Inflammatory macrophage (primary cell): Measurements from ENCODE around the gene NYAP2.

Experiments
- DNase-seq, 2 donors: peaks; one replicate each; pipeline ENCODE4 v3.0.0-alpha.2; 2020 to 2022
- total RNA-seq, 18 experiments: gene quantifications; one replicate each; lab custom pipeline; 2026; ENCODE audit warnings: mixed read lengths in 6 of 18, inconsistent platforms in 2 of 18; lab: John Stamatoyannopoulos, UW

Gene NYAP2
- total RNA-seq: 0 to 0.74 (median 0.05) reads per million in 18 experiments

DNA sequence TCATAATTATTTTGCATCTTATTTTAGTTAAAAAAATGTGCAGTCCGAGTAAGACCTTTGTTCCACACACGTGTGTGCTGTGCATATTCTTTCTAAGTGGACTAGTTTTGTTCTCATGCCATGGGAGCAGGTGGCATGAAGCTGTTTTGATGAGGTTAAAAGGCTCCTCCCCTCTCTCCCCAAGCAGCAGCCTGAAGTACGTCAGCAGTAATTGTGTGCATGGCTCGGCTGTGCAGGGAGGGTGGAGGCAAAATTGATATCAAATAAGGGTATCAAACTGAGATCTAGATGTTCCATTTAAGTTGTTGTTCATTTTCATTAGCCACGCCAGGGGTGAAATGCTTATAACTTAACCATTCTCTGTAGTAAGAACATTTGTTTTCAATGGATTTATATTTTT, at the start of gene NYAP2:
NYAP2 (plus strand) TSS at position 207 of the 400 bp plus-strand sequence. CDS start 9,171 bp downstream, outside the sequence.
- DNase-seq: no peak

DNA sequence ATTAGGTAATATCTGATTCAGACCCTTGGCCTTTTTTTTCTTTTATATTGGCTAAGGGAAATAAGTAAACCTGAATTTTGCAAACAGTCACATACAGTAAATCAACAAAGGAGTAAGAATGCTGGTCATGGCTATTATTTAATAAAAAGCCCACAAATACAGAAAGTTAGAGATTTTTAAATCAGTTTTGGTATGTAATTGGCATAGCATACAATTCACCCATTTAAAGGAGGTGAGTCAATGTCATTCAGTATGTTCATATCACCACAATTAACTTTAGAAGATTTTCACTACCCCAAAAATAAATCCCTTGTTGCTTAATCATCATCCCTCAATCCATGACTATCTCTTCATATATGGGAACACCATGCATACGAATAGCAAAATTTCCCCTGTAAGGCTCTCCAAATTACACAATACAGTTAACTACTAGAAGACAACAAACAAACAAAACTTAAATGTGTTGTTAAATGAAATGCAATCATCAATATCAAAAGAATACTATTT, 45.9 kb upstream of the NYAP2 start:
- no peak for DNase-seq

DNA sequence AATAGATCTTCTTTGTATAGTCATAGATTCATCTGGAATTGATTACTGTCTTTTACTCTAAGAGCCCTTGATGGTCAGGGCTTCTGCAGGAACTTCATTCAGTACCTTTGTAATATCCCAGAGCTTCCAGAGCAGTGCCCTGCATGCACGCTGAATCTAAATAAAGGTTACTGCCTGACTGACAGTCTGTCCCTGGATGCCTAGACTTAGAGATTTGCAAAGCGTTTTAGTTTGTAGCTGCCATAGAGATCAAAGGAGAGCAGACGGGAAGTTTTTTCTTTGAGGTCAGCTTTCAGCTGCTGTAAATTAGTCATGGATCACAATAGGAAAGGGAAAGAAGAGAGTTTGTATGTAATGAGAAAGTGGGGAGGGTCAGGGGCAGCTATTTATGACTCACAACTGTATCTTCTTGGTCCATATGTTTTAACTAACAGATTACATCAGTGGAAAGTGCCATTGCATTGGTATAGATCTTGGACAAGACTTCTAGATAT, 45.2 kb upstream of the NYAP2 start:
- DNase-seq: no peak

DNA sequence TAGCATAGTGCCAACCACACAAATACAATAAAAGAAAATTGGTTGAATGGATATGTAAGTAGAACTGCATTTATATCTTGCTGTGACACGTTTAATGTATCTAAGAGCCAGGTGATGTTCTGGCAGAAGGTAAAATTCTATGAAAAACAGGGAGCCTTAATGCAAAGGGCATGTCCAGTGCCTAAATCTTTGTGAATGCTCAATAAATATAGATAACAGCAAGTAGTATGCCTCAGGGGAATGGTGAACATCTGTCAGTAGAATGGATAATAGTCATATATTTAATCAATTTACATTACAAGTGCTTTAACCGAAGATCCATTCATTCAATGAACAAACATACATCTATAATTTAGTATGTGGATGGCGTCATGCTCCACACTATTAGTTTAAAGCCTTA, 43.7 kb upstream of the NYAP2 start:
- DNase-seq: no peak

DNA sequence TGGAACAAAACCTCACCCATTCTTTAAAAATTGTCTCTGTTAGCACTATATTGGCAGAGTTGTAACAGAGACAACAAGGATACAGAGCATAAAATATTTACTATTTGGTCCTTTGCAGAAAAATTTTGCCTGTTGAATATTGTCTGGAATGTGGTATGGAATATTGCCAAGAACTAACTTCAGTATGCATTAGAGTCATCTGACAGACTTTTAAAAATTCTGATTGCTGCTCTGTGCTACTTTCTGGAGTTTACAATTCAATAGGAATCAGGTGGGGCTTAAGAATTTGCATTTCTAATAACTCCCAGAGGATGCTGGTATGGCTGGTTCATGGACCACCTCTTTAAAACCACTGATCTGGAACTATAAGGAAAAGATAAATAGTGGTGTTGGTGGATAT, 32.8 kb upstream of the NYAP2 start:
- no peak for DNase-seq

DNA sequence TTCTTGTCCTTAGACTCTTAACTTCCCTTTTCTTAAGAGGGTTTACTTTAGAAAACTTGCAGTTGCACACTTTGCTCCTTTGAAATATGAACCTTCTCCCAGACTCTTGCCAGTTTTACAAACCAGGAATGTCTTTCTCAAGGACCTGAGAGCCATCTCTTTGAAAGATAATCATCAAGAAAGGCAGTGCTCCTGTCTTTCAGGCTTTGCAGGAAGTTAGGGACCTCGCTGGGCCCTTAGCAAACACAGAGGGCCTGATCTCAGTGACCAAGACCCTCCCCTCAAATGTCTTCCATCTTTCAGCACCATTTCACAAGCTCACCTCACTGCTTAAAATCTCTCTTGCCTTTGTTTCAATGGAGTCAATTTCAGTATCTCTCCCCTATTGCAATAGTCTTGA, 32.0 kb upstream of the NYAP2 start:
- no peak for DNase-seq

DNA sequence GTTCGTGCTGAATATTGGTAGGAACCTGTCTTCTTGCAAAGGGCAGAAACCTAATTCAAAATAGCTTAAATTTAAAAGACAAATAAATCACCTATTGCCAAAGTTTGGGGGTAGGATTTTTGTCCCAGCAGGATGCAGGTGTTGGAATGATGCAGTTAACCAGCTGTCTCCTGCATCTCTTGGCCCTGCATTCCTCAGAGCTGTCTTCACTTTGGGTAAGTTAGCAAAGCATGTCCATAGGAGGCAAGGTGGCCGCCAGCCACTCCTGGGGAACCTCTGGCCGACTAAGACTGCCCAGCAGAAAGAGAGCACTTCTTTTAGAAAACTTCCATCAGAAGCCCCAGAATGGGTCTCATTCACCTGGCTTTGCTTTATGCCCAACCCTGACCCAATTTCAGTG, 20.5 kb upstream of the NYAP2 start:
- no peak for DNase-seq

DNA sequence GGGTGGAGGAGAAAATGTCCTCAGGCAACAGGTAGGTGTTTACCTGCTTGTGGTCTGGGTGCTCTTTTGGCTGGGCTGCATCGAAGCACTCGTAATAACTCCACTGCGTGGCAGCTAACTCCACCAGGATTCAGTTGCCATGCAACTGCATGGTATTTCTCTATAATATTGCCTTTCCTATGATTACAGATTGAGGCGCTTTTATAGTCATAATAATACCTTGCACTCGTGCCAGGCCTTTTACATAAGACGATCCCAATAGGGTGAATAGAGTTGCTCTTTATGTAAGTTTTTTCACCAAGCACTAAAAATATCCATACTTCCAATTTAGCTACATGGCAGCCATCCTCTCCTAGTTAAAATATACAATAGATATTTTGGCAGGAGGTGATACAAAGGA, 19.7 kb upstream of the NYAP2 start:
- DNase-seq: no peak

DNA sequence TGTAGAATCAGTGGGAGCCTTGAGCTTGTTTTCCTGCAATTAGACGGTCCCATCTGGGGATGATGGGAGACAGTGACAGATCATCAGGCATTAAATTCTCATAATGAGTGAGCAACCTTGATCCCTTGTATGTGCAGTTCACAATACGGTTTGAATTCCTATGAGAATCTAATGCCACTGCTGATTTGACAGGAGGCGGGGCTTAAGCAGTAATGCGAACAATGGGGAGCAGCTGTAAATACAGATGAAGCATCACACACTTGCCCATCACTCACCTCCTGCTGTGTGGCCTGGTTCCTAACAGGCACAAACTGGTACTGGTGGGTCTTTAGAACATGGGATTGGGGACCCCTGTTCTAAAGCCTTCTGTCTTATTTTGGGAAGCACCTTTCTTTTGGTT, 17.9 kb upstream of the NYAP2 start:
- DNase-seq: no peak

DNA sequence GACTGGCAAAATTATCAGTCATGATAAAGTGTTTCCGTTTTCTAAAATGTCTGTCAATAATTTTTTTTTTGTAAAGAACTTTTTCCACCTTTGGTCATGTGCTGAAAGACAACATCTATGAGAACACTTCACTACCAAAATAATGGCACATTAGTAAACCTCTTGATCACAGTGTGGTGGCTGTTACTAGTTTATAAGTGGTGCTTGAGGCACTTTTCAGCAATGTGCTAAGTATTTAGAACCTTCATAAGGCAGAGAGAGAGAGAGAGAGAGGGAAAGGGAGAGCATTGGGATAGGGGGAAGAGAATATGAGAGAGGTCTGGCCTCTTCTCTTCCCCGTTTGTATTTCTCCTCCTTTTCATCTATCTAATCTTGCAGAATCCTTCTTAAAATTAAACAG, 1.1 kb upstream of the NYAP2 start:
- no peak for DNase-seq

DNA sequence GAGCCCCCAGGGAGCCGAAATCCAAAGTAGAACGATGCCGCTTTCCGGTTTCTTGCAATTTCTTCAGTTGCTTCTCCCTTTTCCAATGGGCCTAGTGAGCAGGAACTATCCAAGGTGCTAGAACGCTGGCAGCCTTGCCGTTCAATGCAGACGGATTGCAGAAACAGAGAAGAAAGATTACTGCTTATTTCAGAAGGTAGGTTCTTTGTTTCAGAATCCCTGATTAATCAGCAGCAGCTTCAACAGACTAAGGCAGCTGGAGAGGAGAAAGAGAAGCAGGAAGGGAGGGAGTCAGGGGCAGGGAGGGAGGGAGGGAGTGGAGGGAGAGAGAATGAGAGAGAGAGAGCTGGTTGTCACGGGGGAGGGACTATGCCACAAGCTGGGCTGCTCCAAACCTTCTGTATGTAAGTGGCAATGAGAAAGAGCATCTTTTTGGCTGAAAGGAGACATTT, 576 bp downstream of the NYAP2 start:
- DNase-seq: peak in 1 of 2 donors; percentile 4

DNA sequence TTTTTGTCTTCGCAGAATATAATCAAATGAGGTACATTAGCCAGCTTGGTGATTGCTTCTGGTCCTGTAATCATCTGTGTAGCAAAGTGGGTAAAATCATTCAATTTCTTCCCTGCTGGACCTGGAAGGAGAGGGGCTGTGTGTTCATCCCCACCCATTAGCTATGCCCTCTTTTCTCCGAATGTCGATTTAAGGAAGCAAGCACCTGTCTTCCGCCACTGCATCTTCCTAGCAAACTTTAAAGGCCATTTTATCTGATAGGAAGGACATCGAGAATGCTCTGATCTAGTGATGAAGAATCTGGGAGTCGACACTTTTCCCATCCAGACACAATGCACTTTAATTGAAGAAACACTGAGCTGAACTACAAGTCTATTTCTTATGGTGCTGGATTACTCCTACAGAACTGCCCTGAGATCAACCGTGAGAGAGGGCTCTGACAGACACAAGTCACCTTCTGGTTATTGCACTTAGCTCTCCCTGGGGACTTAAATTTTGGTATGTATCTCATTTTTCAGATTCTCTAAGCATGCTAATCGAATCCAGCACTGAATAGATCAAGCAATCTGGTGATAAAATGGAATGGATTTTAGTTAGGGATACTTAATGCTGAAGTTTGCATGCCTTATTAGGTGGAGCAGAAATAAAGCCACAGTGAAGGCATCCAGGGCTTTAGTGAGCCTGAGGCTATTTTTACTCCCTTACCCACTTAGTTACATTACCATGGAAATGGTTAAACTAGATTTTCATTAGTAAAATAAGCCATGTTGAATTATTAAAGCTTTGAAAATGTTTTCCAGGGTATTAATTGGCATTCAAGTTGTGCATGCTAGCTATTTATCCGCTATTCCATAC, 1.3 kb downstream of the NYAP2 start:
- no peak for DNase-seq

DNA sequence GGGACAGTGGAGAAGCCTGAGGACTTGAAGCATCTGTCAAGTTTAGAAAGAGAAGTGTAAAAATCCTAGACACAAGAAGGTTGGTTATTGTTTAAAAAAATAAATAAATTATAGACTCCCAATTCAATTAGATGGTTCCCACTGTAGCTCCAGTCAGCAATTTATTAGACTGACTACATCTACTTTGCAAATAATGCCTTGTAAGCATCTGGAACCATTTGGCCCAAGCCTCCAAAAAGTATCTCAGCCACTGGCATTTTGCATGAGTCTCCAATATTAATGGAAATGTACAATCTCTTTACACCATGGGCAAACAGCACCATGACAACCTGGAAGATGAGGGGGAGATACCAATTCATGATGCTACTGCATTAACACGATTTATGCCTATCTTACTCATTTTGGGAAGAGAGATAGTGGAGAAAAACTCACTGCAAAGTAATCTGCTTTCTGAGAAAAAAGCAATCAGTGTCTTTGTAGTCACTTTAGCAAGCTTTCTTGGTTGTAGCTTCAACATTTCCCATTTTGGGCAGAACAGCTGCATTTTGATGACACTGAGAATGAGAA, 2.8 kb downstream of the NYAP2 start:
- DNase-seq: no peak

DNA sequence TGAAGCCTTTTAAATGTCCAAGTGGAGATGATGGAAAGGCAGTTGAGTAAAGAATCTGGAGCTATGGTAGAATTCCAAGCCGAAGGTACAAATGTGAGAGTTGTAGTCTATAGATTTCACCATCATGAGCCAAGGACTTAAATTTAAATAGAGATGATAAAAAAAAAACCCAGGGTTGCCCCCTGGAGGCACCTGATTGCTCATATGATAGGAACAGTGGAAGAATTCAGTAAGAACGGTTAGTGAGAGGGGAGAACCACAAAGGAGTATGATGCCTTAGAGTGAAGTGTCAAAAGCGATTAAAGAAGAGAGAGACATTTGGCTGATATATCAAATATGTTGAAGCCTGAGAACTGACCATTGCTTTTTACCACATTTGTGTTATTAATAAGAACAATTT, 11.9 kb downstream of the NYAP2 start:
- DNase-seq: no peak

DNA sequence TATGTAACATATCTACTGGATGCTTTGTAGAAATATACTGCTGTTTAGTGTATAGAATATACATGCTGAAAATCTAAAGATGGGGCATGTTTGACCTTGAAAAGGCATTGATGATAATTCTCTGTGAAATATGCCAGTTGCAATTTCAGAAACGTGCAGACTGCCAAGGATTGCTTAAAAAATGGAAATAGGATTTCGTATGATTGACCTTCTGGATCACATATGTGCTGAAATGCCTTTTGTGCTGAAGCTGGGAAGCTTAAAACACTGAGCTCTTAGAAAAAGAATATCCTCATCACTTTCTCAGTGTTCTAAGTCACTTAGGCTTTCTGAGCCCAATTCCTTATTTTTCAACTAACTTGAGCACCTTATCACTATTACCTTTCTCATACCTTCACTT, 14.3 kb downstream of the NYAP2 start:
- no peak for DNase-seq

DNA sequence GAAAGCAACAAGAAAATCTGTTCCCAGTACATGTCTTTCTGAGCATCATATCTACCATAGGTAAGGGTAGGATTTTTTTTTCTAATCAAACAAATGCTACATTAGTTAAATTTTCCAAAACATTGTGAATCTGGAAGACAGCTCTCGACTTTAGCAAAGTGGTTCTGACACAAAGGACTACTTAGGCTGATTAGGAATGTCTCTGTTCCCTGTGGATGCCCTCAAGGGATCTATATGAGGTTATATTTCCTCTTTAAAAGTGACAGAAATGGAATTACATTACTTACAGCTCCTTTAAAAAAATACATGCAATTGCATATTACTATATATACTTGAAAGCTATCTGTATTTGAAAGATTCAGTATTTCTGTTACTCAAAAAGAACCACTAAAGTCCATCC, 15.4 kb downstream of the NYAP2 start:
- DNase-seq: no peak

DNA sequence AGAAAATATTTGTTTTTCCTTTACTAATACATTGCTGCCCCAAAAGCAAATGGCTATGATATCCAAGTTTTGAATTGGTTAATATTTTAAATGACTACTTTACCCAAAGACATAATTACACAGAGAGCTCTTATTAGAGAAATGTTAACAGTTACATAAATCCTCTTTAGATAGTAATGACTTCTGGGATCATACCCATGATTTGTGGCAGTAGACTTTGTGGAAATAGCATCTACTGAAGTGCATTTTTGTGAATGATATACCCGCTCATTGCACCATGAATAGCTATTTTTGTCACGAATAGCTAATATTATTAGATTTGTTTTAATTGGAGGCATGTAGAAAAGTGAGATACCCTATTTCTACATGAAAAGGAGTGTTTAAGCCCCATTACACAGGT, 15.8 kb downstream of the NYAP2 start:
- DNase-seq: no peak

DNA sequence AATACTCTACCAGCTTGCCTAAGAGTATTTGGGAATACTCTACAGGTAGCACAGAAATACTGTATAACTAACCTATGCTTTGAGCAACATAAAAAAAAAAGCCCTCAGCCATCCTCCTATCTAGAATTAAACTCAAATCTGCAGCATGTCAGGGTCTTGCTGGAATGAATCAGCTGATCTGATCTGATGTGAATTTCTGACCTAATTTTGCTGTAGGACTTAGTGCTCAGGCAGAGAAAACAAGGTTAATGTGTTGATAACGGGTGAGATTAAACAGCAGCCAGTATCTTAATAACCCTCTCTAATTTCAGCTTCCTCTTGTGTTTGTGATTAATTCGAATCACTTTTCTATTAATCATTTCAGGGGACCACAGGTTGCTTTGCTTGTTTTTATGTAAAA, 16.3 kb downstream of the NYAP2 start:
- DNase-seq: no peak

DNA sequence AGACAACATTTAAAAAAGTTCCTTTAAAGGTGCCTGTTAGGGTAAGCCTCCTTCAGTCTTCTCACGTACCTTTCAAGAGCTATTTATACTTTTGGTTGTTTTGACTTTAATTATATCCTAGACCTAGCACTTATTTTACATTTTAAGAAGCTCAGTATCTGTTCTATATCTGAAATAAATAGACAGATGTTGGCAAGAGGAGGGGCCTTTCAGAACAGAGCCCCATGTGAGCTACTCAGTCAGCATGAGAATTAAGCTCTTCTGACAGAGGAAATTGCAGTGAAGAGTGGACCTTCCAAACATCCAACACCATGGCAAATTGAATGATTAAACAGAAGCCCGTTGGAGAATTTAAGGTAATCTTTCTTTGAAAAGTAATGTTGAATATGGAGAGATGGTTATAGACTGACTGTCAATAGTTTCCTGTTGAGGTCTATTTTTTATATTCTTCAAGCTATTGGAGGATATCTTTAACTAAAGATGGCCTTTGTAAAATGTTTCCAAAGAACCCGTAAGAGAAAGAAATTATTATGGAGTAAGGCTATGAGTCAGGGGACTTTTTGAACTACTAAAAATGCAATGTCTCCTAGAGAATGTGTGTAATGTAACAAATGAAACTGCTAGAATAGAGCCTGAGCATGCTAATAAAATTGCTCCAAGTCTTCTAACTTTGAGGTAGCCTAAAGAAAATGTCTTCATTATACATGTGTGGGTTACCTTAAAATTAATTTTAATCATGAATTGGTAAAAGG, 17.3 kb downstream of the NYAP2 start:
- no peak for DNase-seq

DNA sequence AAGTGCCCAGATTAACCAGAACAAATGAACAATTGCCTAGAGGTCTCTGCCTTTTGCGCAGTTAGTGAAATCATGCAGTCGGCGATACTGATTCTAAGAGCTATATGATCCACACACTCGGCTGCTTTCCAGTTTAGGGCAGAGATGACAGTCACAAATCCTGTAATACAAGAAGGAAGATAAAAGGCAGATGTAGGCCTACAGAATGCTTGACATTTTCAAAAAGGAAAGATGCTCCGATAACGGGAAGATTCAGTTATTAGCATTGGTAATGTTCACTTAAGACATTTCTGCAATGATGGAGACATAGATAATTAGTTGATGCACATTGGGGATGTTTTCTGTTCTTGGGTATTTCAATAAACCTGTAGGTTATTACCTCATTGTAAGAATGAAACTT, 19.5 kb downstream of the NYAP2 start:
- no peak for DNase-seq

DNA sequence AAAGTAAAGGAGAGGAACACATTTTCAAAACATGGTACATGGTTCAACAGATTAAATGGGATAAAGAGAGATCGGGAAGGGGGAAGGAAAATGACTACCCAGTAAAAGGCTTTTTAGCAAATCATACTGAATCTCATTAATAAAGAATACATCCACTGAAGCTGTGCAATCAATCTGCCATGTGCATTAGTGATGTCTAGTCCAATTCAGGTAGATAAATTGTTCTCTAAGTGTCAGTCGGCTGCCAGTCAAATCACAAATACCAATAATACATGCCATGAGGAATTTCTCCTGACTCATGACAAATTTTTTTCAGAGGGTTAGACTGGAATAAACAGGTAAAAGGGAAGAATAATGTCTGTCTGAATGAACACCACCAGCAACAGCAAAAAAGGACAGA, 22.6 kb downstream of the NYAP2 start:
- no peak for DNase-seq

DNA sequence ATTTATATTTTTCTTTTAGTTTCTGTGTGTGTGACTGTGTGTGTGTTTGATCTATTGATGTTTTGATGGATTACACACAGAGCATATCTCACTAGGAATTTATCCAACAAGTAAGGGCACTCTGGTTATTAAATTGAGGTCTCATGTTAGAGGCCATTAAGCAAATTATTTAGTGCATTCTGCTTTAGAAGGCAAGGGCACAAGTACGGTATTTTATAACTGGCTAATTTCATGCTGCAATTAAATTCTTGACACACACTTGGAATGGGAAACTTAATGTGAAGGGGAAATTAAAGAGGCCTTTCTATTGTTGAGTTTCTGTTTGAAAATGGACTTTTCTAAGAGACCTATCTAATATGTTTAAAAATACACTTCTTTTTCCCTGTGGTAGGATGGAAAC, 25.8 kb downstream of the NYAP2 start:
- no peak for DNase-seq

DNA sequence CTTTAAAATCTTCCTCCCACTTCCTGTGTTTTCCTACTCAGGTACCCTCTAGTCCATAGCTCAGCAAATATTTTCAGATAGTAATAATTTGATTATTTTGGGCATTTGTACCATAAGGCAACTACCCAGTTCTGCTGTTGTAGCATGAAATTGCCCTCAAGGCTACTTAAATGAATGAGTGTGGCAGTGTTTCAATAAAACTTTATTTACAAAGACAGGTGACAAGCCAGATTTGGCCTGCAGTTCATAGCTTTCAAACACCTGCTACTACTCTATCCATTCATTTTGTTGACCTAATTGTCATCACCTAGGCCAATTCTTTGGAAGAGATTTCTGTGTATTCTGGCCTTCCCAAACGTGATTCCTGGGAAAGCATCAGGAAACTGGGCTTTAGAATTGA, 28.9 kb downstream of the NYAP2 start:
- DNase-seq: no peak
